ENCODE measurements around the gene GRIK1. TPM values are rescaled to one million over a fixed set of nuclear protein-coding genes. Genes with fewer than 3 reads are reported as not detected.

The GRIK1 gene
- total RNA-seq, 1 experiment from 2014 or later = 0.09 TPM

DNA sequence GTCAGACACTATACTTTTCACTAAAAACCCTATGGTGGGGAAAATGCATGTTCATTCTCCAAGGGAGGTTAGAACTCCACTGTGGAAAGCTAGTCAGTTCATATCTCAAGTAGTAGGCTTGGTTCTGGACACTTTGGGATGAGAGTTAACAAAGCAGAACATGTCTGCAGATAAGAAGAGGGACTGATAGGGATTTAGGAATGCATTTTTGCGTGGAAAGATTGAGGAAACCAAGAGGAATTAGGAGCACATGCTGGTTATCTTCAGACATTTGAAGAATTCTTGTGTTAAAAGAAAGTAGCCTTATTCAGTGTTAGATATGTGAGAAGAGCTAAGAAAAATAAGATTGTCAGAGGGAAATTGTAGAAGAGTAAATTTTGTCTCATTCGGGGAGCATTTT, 1.2 kb upstream of the GRIK1 start (continued):
- TF ChIP-seq, protein P1, sequence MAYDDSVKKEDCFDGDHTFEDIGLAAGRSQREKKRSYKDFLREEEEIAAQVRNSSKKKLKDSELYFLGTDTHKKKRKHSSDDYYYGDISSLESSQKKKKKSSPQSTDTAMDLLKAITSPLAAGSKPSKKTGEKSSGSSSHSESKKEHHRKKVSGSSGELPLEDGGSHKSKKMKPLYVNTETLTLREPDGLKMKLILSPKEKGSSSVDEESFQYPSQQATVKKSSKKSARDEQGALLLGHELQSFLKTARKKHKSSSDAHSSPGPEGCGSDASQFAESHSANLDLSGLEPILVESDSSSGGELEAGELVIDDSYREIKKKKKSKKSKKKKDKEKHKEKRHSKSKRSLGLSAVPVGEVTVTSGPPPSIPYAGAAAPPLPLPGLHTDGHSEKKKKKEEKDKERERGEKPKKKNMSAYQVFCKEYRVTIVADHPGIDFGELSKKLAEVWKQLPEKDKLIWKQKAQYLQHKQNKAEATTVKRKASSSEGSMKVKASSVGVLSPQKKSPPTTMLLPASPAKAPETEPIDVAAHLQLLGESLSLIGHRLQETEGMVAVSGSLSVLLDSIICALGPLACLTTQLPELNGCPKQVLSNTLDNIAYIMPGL (CRISPR knock-in tag; IDR thresholded peaks at IDR 0.05) = no peak
- TF ChIP-seq ZNF396 (CRISPR knock-in tag; IDR thresholded peaks at IDR 0.05; ENCODE audit: borderline replicate concordance) = no peak
- TF ChIP-seq TP53 (CRISPR knock-in tag; IDR thresholded peaks at IDR 0.05) = no peak
- TF ChIP-seq USF2 (CRISPR knock-in tag; IDR thresholded peaks at IDR 0.05) = no peak
- no peak for TF ChIP-seq NFYB (CRISPR knock-in tag; conservative IDR thresholded peaks at IDR 0.05; ENCODE audit: low read depth)
- TF ChIP-seq GABPB1 (CRISPR knock-in tag; IDR thresholded peaks at IDR 0.05) = no peak

DNA sequence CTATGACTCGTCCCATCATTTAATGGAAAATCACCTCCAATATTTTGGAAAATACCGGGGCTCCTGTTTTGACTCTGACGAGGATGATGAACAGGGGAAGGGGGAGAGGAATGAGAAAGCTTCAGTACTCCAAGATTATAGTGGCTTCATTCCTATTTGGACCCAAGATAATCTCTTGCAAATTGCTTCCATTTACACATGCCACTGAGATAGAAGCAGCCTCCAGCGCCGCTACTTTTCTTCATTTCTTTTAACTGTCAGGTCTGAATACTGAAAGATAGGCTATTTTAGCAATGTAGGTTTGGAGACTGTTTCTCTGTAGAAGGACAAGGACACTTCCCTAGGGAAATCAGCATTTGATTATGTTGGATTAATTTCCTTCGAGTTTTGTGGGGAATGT, 565 bp upstream of the GRIK1 start:
- no peak overlapping the region for H3K27ac Mint-ChIP-seq
- H3K4me1 Mint-ChIP-seq = peaks cover 8% of the 10 kb centered on the region
- H3K4me3 Mint-ChIP-seq = peak overlapping the region; percentile 93
- DNase-seq (ENCODE audit: low spot score) (no peak), ATAC-seq (no peak)
- CTCF ChIA-PET = interaction anchor here (1.0 kb wide), 1 partner anchor 23 kb away, joined by 6 read pairs; no protein-coding TSS in a partner anchor
- peaks cover 63% of the 10 kb centered on the region for H3K27me3 Mint-ChIP-seq (ENCODE audit: low read depth)
- POLR2A ChIA-PET = no interaction called here
- TF ChIP-seq E2F4 (CRISPR knock-in tag; IDR thresholded peaks at IDR 0.05; ENCODE audit: borderline replicate concordance, low read depth) (no peak), ZBTB21 (CRISPR knock-in tag; IDR thresholded peaks at IDR 0.05; ENCODE audit: borderline replicate concordance) (no peak)
- TF ChIP-seq, protein P2, sequence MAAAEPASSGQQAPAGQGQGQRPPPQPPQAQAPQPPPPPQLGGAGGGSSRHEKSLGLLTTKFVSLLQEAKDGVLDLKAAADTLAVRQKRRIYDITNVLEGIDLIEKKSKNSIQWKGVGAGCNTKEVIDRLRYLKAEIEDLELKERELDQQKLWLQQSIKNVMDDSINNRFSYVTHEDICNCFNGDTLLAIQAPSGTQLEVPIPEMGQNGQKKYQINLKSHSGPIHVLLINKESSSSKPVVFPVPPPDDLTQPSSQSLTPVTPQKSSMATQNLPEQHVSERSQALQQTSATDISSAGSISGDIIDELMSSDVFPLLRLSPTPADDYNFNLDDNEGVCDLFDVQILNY (CRISPR knock-in tag; IDR thresholded peaks at IDR 0.05) = no peak
- no peaks in the 10 kb centered on the region for H3K36me3 Mint-ChIP-seq
- no peaks in the 10 kb centered on the region for H3K9me3 Mint-ChIP-seq

DNA sequence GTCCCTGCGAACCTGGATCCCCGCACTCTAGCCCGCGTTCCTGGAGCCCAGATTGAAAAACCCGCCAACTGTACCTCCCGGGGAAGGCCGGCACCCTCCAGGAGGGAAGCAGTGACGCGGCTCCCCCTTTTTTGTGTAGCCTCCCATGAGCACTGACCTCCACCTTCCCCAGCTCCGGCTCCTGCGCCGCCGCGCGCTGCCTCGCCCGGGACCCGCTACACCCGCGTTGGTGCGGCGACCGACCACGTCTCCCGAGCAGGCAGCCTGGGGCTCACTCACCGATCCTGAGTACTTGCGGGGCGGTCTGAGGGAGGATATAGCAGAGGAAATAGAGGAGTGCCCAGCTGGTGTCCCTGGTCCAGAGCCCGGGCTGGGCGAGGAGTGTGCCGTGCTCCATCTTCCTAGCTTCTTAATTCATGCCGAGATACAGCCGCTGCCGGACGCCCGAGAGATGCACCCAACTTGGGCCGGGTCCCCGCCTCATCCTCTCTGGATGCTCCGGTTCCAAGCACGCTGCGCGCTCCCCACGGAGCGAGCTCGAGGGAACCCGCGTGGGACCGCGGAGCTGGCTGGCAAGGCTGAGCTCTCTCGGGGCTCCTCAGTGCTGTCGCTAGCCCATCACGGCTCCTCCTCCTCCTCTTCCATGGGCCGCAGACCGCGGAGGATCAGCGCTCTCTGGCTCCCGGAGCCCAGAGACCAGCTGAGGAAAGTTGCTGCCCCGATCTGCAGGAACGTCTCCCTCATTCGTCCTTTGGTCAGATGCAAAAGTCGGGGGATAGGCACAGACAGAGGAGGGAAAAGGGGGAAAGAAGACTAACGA, 482 bp downstream of the GRIK1 start:
- peaks cover 63% of the 10 kb centered on the region for H3K27me3 Mint-ChIP-seq (ENCODE audit: low read depth)
- no peak overlapping the region for H3K27ac Mint-ChIP-seq
- peak overlapping the region; percentile 93 for H3K4me3 Mint-ChIP-seq
- ChIA-PET CTCF (interaction anchor here (0.7 to 1.8 kb wide), 7 partner anchors 24 to 849 kb away, joined by 3 to 13 read pairs (median 3); no protein-coding TSS in a partner anchor), POLR2A (no interaction called here)
- peaks cover 8% of the 10 kb centered on the region for H3K4me1 Mint-ChIP-seq
- peak; percentile 71 for ATAC-seq
- peak; percentile 53 for DNase-seq (ENCODE audit: low spot score)
- no peaks in the 10 kb centered on the region for H3K9me3 Mint-ChIP-seq
- H3K36me3 Mint-ChIP-seq = no peaks in the 10 kb centered on the region
- TF ChIP-seq AFF4 (CRISPR knock-in tag; IDR thresholded peaks at IDR 0.05; ENCODE audit: borderline replicate concordance) = no peak
- TF ChIP-seq, protein P3, sequence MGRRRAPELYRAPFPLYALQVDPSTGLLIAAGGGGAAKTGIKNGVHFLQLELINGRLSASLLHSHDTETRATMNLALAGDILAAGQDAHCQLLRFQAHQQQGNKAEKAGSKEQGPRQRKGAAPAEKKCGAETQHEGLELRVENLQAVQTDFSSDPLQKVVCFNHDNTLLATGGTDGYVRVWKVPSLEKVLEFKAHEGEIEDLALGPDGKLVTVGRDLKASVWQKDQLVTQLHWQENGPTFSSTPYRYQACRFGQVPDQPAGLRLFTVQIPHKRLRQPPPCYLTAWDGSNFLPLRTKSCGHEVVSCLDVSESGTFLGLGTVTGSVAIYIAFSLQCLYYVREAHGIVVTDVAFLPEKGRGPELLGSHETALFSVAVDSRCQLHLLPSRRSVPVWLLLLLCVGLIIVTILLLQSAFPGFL (CRISPR knock-in tag; IDR thresholded peaks at IDR 0.05; ENCODE audit: borderline replicate concordance) = no peak
- TF ChIP-seq FOXP4 (CRISPR knock-in tag; IDR thresholded peaks at IDR 0.05) = no peak
- no peak for TF ChIP-seq ZBTB21 (CRISPR knock-in tag; IDR thresholded peaks at IDR 0.05; ENCODE audit: borderline replicate concordance)
- TF ChIP-seq, protein P1 (CRISPR knock-in tag; IDR thresholded peaks at IDR 0.05) = 0 out of 2 replicates have a peak, but pooled peaks have one; percentile 48
- no peak for TF ChIP-seq TCF7 (CRISPR knock-in tag; IDR thresholded peaks at IDR 0.05; ENCODE audit: low read depth)
